ENCODE measurements around the gene RNF208.

Gene RNF208

DNA sequence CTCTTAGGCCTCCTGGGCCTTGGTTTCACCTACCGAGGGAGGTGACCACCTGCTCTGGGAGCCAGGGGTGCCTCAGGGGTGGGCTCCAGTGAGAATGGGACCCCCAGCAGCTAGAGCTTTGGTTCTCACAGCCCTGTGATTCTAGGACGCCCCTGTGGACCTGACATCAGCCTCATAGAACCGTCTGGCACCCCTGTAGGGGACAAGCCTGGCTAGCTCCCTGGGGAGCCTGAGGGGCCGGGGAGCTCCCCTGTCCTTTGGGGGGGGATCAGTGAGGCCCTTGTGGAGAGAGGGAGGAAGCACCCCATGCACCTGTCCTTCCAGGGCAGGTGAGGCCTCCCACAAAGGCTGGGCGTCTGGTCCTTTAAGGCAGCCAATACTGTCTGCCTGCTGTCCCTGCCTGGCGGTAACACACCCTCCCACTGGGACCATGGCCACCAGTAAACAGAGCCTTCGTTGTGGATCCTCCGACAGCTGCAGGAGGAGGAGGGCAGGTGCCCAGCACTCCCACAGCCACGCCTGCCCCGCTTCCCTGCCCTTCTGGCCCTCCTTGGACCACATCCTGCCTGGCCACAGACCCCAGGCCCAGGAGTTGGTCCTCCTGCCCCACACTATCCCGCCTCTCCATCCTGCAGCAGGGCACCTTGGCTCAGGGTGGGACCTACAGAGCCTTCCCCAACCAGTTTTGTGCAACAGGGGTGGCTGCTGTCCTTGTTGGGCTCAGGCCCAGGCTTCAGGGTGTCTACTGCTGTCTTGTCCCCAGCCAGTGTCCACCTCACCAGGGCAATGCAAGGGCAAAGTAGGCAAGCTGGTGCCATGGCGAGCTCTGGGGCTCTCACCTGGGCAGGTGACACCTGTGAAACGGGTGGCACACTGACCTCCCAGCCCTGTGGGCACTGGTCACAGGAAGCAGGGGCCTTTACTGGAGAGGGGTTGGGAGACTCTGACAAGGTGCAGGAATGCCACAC is 16.0 kb upstream of the RNF208 start:
- peak; percentile 75 for DNase-seq

GRCh38 chr9:137236936-137237421 is 14.9 kb upstream of the RNF208 start:
- peak; percentile 51 for DNase-seq

GRCh38 chr9:137236238-137236935 is 14.3 kb upstream of the RNF208 start:
- DNase-seq: peak; percentile 90

- no peak for DNase-seq
Measured at GRCh38 chr9:137235424-137236237, 13.6 kb upstream of the RNF208 start.

- no peak for DNase-seq
Measured at GRCh38 chr9:137234758-137235423, 12.9 kb upstream of the RNF208 start.

- no peak for DNase-seq
Measured at GRCh38 chr9:137234055-137234697, 12.1 kb upstream of the RNF208 start.

GRCh38 chr9:137233143-137233980 is 11.3 kb upstream of the RNF208 start:
- DNase-seq: no peak

DNA sequence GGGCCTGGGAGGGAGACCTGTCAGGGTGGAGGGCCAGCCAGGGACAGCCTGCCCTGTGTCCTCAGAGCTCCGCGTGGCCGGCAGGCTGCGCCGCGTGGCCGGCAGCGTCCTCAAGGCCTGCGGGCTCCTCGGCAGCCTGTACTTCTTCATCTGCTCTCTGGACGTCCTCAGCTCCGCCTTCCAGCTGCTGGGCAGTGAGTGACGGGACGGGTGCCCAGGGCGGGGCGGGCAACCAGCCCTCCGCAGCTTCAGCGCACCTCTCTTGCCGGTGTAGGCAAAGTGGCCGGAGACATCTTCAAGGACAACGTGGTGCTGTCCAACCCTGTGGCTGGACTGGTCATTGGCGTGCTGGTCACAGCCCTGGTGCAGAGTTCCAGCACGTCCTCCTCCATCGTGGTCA is 10.5 kb upstream of the RNF208 start:
- no peak for DNase-seq

DNA sequence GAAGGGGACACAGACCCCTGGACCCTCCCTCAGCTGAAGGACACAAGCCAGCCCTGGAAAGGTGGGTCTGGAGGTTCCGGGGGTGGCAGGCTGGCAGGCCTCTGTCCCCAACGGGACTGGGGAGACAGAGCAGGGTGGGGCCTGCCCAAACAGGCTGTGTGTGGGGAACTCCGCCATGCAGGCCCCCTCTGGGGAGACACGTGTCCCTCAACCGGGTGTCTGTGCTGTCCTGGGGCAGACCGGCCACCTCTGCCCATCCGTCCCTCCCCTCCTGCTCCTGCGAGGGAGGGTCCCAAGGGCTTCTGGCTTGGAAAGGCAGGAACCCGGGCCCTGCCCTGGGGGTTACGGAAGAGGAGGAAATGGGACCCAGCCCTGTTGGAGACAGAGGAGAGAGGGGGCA is 10.1 kb upstream of the RNF208 start:
- DNase-seq: no peak

DNA sequence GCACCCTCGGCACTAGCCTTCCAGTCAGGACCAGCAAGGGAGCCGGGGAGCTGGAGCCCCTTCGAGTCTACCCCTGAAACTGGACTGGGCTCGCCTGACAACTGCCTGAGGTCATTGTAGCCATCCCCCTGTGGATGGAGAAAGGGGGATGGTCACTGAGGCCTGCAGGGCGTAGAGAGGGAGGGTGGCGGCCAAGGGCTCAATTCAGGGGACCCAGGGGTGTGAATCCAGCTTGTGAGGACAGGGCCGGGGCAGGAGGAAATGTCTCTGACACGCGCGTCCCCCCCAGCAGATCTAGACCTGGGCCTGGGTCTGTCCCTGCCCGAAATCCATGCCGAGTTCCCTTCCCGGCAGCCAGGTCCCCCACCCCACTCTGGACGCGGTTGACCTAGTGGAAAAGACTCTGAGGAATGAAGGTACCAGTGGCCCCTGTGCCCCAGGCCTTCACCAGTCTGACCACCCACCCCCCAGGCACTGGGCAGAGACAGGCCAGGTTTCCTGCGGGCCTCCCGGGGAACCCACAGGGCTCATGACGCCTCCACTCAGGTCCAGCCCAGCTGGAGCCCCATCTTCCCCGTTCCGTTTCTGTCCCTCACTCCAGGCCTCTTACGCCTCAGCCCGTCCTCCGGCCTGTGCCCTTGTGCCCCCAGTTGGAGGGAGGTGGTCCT is 9.5 kb upstream of the RNF208 start:
- DNase-seq: no peak

GRCh38 chr9:137230705-137231371 is 8.8 kb upstream of the RNF208 start, which contains the start of gene SLC34A3:
Gene SLC34A3 (plus strand): TSS chr9:137230901. CDS start chr9:137231703, 802 bp downstream.
- DNase-seq: no peak

GRCh38 chr9:137229903-137230704 is 8.1 kb upstream of the RNF208 start:
- no peak for DNase-seq

- no peak for DNase-seq
Measured at GRCh38 chr9:137228968-137229896, 7.2 kb upstream of the RNF208 start.

- no peak for DNase-seq
Measured at GRCh38 chr9:137228506-137228967, 6.5 kb upstream of the RNF208 start.

DNA sequence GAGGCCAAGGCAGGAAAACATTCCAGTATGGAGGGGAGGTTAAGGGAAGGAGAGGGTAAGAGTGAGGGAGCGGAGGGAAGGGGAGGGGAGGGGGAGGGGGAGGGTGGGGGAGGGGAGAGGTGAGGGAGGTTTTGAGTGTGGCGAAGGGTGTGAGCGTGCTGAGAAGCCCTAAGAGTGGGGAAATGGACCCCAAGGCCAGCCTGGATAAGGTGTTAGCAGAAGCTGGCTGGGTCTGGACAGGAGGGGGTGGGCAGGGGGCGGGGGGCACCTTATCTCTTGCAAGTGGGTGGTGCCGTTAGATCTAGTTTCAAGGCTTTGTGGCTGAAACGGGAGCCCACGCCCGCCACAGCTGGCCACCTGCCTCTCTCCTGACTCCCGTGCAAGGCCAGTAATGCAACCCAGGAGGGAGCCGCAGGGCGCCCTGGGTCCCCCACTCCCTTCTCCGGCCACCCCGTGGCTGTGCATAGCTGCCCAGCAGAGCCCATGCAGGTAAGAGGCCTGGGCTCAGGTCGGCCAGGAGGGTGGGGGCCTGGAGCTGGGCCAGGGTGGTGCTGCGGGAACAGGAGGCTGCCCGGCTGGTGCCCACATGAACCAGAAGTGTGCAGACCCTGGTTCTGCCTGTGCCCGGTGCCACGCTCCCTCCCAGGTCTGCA is 5.9 kb upstream of the RNF208 start:
- no peak for DNase-seq

GRCh38 chr9:137227054-137227852 is 5.2 kb upstream of the RNF208 start, which contains the start of gene RNF224:
Gene RNF224 (plus strand): TSS chr9:137227502. CDS start chr9:137228336, 834 bp downstream.
- peak; percentile 79 for DNase-seq

Data from femur (tissue), 1 donor.